ENCODE results near the gene RNU4-1.
A peak's percentile ranks its signal among the peaks of the same experiment; 100 is the strongest.
"Not testable (repeated sequence)": the region's sequence is repeated elsewhere in the genome, so short reads cannot be mapped to it uniquely, and the experiment has no call there.

Gene RNU4-1

DNA sequence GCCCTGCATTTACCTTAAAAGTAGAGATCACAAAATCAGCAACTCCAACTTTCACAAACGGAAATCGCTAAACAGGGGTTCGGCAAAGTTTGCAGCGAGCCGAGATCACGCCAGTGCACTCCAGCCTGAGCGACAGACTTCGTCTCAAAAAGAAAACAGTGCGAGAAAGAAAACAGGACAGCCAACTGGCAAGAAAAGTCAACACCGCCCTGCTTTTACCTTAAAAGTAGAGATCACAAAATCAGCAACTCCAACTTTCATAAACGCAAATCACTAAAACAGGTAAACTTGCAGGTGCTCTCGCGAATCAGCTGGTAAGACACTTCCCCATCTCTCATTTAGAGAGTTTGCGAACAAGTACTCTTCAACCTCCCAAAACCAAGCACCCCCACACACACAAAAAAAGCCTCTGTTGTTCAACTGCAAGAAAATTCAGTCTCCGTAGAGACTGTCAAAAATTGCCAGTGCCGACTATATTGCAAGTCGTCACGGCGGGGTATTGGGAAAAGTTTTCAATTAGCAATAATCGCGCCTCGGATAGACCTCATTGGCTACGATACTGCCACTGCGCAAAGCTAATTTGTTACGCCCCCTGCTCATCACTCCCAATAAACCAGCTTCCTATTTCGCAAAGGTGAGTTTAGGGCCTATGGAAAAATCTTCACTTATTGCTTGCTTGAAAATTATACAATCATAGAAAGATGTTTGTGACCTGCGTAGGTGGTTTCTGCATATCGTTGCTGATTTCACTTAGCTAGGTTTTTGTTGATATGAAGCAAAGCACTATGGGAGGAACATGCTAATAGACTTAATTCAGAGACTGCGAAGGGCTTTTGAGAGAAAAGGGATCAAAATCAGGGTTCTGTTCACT, at the start of gene RNU4-1:
Gene RNU4-1 (minus strand): TSS at position 577 of the 871 bp plus-strand sequence.
- peak; percentile 96 for DNase-seq

DNA sequence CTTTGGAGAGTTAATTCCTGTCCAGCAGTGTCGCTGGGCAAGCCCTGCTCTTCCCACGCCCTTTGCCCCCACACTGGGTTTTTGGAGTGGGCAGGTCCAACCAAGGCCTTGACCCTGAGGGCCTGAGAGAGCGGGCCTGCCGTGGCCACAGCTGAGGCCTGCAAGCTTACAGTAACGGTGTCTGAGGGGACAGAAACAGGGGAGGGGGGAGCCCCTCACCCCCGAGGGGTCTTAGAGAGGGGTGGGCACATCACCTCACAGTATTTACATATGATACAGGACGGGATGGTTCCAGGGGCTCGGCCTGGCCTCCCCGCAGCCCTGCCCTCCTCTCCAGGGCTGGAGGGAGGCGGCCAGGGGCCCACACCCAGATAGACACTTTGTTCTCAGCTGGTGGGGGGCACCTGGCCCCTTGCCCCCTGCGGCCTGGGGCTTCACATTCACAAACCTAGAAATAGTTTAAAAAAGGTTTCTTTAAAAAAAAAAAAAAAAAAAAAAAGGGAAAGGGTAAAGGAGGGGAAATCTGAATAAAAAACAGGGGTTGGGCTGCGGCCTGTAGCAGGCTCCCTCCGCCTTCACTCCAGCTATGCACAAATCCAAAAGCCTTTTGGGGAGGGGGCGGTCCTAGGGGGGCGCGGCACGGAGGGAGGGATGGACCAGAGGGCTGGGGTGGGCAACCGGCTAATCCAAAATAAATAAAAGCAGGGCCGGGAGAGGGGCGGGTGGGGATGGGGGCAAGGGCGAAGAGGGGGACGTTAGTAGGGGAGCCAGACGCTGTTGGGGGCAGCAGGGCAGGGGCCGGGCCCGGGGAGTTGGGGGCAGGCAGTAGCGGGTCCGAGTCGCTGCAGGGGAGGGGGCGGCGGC, 49.4 kb upstream of the RNU4-1 start:
- no peak for DNase-seq

DNA sequence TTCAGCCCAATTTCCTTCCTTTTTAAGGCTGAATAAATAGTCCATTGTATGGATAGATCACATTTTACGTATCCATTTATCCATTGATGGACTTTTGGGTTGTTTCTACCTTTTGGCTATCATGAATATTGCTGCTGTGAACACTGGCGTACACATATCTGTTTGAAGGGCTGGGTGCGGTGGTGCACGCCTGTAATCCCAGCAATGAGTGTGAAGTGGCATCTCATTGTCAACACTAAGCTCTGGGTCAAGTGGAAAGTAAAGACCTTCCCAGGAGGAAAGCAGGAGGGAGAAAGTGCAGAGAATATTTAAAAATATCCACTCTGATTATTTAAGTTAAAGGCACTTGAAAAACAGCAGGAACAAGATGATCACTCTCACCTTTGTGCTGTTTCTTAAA, 46.2 kb upstream of the RNU4-1 start:
- no peak for DNase-seq

DNA sequence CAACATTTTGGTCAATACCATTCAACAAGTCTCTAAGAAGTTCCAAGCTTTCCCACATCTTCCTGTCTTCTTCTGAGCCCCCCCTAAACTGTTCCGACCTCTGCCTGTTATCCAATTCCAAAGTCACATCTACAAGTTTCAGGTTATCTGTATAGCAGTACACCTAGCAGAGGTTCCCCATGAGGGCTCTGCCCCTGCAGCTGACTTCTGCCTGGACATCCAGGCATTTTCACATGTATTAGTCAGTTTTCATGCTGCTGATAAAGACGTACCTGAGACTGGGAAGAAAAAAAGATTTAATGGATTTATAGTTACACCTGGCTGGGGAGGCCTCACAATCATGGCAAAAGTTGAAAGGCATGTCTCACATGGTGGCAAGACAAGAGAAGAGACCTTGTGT, 44.7 kb upstream of the RNU4-1 start:
- DNase-seq, result no peak

DNA sequence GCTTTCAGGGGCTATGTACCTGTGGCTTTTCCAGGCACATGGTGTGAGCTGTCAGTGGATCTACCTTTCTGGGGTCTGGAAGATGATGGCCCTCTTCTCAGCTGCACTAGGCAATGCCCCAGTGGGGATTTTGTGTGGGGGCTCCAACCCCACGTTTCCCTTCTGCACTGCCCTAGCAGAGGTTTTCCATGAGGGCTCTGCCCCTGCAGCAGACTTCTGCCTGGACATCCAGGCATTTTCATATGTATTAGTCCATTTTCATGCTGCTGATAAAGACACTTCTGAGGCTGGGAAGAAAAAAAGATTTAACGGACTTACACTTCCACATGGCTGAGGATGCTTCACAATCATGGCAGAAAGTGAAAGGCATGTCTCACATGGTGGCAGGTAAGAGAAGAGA, 43.4 kb upstream of the RNU4-1 start:
- not testable (repeated sequence) for DNase-seq

DNA sequence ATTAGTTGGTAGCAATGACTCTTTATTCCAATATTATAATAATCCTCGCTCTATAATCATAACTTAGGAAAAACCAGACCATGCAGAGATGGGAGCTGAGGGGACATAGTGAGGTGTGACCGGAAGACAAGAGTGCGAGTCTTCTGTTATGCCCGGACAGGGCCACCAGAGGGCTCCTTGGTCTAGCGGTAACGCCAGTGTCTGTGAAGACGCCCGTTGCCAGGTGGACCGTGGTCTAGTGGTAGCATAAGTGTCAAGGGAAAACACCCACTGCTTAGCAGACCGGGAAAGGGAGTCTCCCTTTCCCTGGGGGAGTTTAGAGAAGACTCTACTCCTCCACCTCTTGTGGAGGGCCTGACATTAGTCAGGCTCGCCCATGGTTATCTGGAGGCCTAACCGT, 42.4 kb upstream of the RNU4-1 start:
- not testable (repeated sequence) for DNase-seq

DNA sequence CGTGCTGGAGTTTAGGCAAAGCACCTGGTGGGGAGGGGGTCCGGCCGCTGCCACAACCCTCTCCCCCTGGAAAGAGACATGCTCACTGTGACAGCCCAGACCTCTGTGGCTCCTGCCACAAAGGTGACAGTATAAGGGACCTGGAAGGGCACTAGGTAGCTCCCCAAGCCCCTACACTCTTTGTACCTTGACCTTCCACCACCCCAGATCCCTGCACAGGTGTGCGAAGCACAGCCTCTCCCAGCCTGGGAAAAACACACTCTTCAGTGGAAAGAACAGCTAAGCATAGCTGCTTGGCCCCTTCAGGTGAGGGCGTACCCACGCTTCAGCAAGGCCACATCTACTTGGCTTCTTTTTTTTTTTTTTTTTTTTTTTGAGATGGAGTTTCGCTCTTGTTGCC, 39.5 kb upstream of the RNU4-1 start:
- no peak for DNase-seq

DNA sequence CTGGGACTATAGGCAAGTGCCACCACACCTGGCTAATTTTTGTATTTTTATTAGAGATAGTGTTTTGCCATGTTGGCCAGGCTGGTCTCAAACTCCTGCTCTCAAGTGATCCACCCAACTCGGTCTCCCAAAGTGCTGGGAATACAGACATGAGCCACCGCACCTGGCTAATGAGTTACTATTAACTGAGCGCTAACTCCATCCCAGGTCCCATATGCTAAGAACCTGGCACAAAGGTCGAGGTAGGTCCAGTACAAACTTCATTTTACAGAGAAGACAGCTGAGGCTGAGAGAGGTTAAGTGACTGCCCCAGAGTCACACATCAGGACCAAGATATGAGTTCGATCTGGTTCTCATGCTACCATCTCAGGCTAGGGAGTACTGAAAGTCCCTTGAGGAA, 39.0 kb upstream of the RNU4-1 start:
- DNase-seq, result no peak

DNA sequence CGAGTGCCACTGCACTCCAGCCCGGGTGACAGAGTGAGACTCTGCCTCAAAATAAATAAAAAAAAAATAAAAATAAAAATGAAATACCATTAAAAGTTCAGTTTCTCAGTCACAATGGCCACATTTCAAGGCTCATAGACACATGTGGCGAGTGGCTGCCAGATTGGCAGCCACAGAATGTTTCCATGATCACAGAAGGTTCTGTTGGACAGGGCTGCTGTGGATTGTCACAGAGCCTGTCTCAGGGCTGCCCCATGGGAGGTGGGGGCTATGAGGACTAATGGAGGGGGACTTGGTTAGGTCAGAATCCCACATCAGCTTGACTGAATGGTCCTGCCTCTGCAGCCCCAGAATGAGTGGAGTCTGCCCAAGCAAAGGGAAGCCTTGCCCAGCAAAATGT, 38.4 kb upstream of the RNU4-1 start:
- DNase-seq, result no peak

DNA sequence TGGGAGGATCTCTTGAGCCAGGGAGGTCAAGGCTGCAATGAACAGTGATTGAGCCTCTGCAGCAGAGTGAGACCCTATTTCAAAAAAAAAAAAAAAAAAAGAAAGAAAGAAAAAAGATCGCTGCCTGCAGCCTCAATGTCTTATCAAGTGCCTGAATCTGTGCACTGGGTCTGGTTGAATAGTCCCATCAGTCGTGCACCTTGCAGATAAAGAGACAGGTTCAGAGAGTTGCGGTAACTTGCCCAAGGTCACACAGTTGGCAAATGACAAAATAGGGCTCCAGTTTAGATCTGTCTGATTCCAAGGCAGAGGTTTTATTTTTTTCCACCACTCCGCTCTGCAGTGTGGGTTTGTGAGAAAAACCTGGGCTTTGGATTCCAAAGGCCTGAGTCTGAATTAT, 35.2 kb upstream of the RNU4-1 start:
- DNase-seq, result no peak

DNA sequence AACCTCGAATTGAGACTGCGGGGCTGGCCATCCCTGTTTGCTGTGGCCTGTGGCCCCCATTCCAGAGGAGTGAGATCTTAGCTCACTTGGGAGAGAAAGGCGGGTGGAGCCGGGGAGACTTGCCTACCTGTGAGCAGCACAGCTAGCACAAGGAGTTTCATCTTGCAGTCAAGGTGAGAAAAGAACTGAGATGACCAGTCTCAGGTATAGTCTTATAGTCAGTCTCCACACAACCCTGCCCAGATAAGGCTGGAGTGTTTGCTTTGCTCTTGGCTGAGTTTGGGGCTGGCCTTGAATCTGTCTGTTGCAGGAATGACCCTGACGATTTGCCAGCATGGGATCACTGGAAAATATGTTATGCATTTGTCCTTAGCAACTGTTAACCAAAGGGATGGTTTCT, 34.6 kb upstream of the RNU4-1 start, which contains the start of gene PLA2G1B:
Gene PLA2G1B (minus strand): TSS at position 187 of the 400 bp plus-strand sequence. CDS start 26 bp downstream, at position 161.
- no peak for DNase-seq

DNA sequence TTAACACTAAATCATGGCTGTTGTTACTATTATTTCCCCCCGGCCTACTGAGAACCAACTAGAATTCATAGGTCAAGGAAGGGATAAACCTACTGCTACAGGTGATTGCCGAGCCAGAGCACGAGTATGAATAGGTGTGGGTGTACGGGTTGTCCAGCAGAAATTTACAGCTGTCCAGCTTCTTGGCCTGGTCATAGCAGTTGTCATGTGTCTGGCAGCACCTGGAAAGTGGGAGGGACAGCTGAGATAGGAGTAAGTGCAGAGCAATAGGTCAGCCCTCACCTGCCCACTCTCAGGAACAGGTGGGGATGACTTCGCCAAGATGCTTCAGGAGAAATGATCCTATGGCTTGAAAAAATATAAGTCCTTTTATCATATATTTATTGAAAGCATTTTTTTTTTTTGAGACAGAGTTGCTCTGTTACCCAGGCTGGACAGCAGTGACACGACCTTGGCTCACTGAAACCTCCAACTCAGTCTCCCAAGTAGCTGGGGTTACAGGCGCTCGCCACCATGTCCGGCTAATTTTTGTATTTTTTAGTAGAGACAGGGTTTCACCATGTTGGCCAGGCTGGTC, 31.9 kb upstream of the RNU4-1 start:
- DNase-seq, result no peak

DNA sequence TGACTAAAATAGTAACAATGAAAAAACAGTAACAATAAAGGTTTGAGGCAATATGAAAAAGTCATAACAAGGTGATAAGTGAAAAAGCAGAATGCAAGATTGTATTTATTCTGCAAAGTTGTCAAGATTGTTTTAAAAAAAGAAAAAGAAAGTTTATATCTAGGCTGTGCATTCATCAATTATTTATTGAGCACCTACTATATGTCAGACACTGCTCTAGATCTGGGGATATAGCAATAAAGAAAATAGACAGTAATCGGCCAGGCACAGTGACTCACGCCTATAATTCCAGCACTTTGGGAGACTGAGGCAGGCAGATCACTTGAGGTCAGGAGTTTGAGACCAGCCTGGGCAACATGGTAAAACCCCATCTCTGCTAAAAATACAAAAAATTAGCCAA, 30.7 kb upstream of the RNU4-1 start:
- no peak for DNase-seq

DNA sequence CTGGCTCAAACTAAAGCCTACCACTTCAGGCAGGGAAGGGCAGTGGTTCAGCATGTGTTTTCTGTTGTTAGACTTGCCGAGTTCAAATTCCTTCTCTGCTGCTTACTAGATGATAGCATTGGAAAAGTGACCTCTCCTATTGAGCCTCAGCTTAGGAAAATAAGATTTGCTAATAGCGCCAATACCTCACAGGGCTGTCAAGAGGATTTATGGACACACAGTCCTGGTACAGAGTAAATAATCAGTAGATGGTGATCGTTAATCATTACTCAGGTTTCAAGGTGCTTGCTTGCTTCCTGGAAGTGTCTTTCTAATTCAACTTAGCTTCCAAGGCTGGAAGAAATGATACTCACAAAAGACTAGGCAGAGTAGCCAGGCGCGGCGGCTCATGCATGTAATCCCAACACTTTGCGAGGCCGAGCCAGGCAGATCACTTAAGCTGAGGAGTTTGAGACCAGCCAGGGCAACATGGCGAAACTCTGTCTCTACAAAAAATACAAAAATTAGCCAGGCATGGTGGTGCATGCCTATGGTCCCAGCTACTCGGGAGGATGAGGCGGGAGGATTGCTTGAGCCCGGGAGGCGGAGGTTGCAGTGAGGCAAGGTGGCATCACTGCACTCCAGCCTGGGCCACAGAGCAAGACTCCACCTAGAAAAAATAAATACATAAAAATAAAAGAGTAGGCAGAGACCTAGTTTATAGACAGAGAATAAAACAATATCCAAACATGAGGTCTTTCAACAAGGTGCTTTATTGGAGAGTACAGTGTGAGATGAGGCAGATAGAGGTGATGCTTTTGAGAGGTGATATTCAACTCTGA, 28.6 kb upstream of the RNU4-1 start:
- no peak for DNase-seq

DNA sequence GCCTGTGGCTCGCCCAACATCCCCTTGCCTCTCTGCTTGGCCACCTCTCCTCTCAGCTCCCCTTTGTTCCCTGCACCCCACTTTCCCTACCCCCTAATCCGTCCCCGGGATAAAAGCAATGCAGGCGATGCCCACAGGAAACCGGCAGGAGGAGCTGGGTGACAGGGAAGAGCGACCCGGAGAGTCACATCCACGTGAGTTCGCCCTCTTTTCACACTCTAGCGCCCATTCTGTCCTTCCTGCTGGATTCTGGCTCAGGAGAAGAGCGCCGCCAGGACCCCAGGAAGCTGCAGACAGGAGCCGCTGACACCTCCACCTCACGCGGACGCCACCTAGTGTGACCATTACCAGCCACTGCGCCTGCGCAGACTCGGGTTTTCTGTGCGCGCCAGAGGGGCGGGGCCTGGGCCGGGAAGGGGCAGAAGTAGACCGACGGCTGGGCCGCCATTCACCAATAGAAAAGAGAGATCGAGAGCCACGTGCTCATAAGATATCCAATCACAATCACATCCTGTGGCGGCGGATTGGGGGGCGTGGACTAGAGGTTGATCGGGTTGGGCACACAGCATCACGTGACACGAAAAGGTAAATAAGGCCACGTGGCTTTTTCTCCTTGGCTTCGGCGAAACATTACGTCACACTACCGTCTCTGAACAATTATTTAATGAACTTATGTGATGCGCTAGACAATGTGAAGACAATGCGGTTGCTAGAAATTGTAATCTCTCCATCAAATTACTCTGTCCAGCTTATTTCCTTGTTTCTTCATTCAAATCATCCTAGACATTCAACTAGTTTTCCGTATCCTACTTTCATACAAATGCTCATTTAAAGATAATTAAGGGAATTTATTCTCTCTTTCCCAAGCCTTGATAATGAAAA, 24.4 kb upstream of the RNU4-1 start:
- peak; percentile 97 for DNase-seq

DNA sequence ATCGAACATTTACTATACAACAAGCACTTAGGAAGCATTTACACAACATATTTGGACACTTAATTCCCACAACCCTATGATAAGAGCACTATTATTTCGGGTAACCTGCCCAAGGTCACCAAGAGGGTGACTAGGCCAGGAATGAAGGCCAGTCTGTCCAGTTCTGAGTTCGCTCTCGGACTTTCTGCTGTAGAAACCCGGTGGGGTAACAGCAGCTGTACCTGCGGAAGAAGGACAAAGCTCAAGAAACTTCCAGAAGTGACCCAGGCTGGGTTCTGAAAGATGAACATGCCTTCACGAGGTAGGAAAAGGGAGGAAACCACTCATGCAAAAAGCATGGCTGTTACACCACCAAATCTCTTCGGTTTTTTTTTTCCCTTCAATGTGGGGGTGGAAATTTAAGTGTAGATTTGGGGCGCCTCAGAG, 23.8 kb upstream of the RNU4-1 start:
- DNase-seq, result no peak

DNA sequence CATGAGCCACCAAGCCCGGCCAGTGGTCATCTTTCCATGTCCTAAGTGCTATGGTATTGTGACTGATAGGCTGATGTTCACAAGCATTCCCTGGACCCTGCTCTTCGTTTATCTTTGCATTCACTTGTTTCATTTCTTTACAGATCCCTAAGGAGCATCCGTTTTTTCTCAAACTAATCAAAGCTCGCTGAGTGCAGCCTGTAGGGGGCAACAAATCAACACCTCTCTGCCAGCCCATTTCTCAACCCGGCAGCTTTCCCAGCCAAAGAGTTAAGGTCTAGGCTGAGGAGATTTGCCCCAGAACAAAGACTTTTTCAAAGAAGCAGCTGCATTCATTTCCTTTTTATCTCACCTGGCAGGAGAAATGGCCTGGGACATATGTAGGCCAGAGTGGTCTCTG, 21.2 kb upstream of the RNU4-1 start:
- DNase-seq, result no peak

DNA sequence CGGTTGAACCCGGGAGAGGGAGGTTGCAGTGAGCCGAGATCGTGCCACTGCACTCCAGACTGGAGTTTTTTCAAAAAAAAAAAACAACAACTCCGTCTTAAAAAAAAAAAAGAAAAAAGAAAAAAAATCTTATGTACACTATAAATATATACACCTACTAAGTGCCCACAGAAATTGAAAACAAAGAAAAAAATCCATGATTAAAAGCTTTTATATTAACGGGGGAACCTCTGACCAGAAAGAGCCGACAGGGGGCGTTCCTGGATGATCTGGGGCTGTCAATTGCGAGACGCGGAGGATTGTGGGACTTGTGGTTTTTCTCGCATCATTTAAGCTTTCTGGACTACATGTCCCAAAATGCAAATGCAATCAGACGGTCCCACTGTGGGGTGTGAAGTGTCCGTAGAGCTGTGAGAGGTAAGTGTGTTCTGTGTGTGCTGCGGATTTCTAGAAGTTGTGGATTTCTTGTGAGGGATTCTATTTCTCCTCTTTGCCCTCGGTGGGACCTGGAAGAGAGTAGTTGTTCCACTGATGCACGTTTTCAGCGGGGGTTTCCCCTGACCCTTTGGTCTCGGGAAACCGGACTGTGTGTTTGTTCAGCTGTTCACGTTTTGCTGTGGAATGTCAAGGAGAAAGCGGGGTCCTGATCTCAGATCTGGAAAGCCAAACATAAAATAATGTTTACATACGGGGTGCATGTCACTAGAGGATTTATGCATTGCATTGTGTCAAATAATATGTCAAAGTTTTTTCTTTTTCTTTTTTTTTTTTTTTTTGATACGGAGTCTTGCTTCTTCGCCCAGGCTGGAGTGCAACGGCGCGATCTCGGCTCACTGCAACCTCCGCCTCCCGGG, 9.2 kb upstream of the RNU4-1 start, which contains the start of gene SIRT4:
Gene SIRT4 (plus strand): TSS at position 360 of the 854 bp plus-strand sequence. CDS start 1,241 bp downstream, outside the sequence.
- peak; percentile 73 for DNase-seq

DNA sequence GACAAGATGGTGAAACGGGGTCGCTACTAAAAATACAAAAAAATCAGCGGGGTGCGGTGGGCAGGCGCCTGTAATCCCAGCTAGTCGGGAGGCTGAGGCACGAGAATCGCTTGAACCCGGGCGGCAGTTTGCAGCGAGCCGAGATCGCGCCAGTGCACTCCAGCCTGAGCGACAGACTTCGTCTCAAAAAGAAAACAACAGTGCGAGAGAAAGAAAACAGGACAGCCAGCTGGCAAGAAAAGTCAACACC, 701 bp downstream of the RNU4-1 start:
- no peak for DNase-seq

DNA sequence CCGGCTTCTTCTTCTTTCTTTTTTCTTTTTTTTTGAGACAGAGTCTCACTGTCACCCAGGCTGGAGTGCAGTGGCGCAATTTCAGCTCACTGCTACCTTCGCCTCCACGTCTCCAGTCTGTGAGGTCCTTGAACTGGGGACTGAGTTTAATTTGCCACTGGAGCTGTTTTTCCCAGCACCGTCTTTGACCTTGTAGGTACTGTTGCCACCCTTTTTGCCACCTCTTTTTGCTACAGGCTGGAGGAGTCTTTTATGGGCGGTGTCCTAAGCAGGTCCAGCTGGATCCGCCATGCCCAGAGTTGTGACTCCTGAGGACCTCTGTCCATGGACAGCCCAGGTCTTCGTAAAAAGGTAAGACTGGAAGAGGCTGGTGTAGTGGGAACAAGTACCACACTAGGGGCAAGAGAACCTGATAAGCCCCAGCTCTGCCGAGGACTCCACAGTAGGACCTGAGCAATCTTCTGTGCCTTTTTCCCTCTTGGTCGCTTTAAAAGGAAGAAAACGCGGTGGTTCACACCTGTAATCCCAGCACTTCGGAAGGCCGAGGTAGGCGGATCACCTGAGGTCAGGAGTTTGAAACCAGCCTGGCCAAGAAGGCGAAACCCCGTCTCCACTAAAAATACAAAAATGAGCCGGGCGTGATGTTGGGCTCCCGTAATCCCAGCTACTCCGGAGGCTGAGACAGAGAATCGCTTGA, 2.3 kb downstream of the RNU4-1 start:
- DNase-seq, result no peak

Measured in DMS 273 treated with DMSO at 0.1 percent for 48 hours (cell line).